SK-N-SH treated with all-trans-retinoic acid at 6 μM for 48 hours (cell line): ENCODE results near the gene SIRT7.

Experiments used
- ATAC-seq: fragments of 200-7000 bp; cut with Tn5 transposase; 3 replicates; pipeline ENCODE4 v1.9.1; 2020; ENCODE audit warnings: mild to moderate bottlenecking, moderate library complexity
- ARNTL ChIP-seq: fragments of 450-650 bp; formaldehyde crosslinking; IDR thresholded peaks from 2 replicates; pipeline ENCODE4 v1.5.0; 2020; ENCODE audit warnings: low read depth, mild to moderate bottlenecking, moderate library complexity, borderline replicate concordance
- BACH2 ChIP-seq: fragments of 250-450 bp; sonication (Bioruptor Pico); IDR thresholded peaks from 2 replicates; pipeline ENCODE4 v1.9.0; 2021; ENCODE audit warnings: mild to moderate bottlenecking, borderline replicate concordance
- CSDC2 ChIP-seq: fragments of 250-450 bp; sonication (Bioruptor Pico); IDR thresholded peaks from 2 replicates; pipeline ENCODE4 v1.5.0; 2020; ENCODE audit warnings: mild to moderate bottlenecking, moderate library complexity
- ESRRG ChIP-seq: fragments of 250-450 bp; sonication (Bioruptor Pico); IDR thresholded peaks from 2 replicates; pipeline ENCODE4 v1.6.1; 2021; ENCODE audit warnings: mild to moderate bottlenecking
- GLIS3 ChIP-seq: fragments of 250-450 bp; sonication (Bioruptor Pico); IDR thresholded peaks from 2 replicates; pipeline ENCODE4 v1.5.0; 2020; ENCODE audit warnings: mild to moderate bottlenecking, moderate library complexity
- ISL1 ChIP-seq: fragments of 250-450 bp; sonication (Bioruptor Pico); IDR thresholded peaks from 2 replicates; pipeline ENCODE4 v2.1.2; 2022; ENCODE audit warnings: mild to moderate bottlenecking, moderate library complexity
- PATZ1 ChIP-seq: fragments of 250-450 bp; sonication (Bioruptor Pico); IDR thresholded peaks from 2 replicates; pipeline ENCODE4 v1.8.0; 2020; ENCODE audit warnings: mild to moderate bottlenecking, moderate library complexity, borderline replicate concordance
- PPARA ChIP-seq: fragments of 250-450 bp; sonication (Bioruptor Pico); IDR thresholded peaks from 2 replicates; pipeline ENCODE4 v1.5.0; 2020; ENCODE audit warnings: mild to moderate bottlenecking, borderline replicate concordance
- RARB ChIP-seq: fragments of 250-450 bp; sonication (Bioruptor Pico); IDR thresholded peaks from 2 replicates; pipeline ENCODE4 v1.8.0; 2021; ENCODE audit warnings: mild to moderate bottlenecking, moderate library complexity
- SNAI2 ChIP-seq: fragments of 250-450 bp; sonication (Bioruptor Pico); IDR thresholded peaks from 2 replicates; pipeline ENCODE4 v1.5.0; 2020; ENCODE audit warnings: mild to moderate bottlenecking, moderate library complexity
- TCF4 ChIP-seq: fragments of 250-450 bp; sonication (Bioruptor Pico); IDR thresholded peaks from 2 replicates; pipeline ENCODE4 v1.8.0; 2021; ENCODE audit warnings: mild to moderate bottlenecking, moderate library complexity, borderline replicate concordance
- TOX ChIP-seq: fragments of 250-450 bp; sonication (Bioruptor Pico); IDR thresholded peaks from 2 replicates; pipeline ENCODE4 v1.8.0; 2021; ENCODE audit warnings: mild to moderate bottlenecking, moderate library complexity, borderline replicate concordance
- ZC3H10 ChIP-seq: fragments of 250-450 bp; sonication (Bioruptor Pico); IDR thresholded peaks from 2 replicates; pipeline ENCODE4 v1.5.1; 2021; ENCODE audit warnings: mild to moderate bottlenecking, moderate library complexity
- ZFP30 ChIP-seq: fragments of 450-650 bp; formaldehyde crosslinking; IDR thresholded peaks from 2 replicates; pipeline ENCODE4 v1.5.0; 2022; ENCODE audit warnings: mild to moderate bottlenecking, moderate library complexity
- ZNF565 ChIP-seq: fragments of 450-650 bp; formaldehyde crosslinking; conservative IDR thresholded peaks from 2 replicates; pipeline ENCODE4 v1.5.0; 2020; ENCODE audit warnings: low read depth, mild to moderate bottlenecking, moderate library complexity
- ZNF70 ChIP-seq: fragments of 450-650 bp; formaldehyde crosslinking; IDR thresholded peaks from 2 replicates; pipeline ENCODE4 v1.5.0; 2020; ENCODE audit warnings: mild to moderate bottlenecking, moderate library complexity
- TF ChIP-seq, protein P1 (sequence below): fragments of 250-450 bp; sonication (Bioruptor Pico); IDR thresholded peaks from 2 replicates; pipeline ENCODE4 v1.5.0; 2020; ENCODE audit warnings: mild to moderate bottlenecking, moderate library complexity
- TF ChIP-seq, protein P2 (sequence below): fragments of 250-450 bp; sonication (Bioruptor Pico); IDR thresholded peaks from 2 replicates; pipeline ENCODE4 v1.5.1; 2020; ENCODE audit warnings: low read depth, mild to moderate bottlenecking, moderate library complexity

Gene SIRT7

DNA sequence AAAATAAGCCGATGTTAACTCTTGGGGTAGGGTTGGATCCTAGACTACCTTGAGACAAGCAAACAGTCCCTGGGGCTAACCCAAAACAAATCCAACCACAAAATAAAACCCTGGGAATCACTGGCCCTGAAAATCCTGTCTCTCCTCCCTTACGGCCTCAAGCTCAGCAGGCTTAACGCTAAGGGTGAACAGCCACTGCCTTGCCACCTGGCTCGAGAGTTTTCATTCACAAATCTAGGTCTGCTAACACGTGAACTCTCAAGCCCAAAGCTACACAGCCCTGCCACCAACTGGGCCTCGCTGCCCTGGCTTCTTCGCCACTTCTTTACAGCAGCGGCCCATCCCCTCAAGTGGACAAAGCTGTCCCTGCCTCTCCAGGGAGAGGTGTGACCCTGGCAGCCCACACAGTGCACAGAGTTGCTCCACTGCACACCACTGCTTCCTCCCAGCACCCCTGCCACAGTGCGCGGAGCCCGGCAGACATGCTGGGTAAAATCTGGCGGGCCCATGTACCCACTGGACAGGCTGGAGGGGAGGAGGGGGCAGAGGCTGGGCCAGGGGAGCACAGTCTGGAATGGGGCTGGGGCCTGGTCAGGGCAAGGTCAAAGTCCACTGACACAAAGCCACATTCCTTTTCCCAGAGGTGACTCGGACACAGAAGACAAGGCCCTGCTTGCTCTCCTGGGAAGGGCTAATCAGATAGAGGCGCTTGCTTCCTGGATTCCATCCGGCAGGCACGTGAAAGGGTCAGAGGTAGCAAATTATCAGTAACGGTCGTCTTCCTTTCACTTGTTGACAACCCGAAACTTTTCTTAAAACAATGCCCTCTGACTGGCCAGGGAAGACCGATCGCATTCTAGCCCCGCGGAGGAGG lies 7.8 kb downstream of the SIRT7 start (continued):
- TF ChIP-seq, protein P1, sequence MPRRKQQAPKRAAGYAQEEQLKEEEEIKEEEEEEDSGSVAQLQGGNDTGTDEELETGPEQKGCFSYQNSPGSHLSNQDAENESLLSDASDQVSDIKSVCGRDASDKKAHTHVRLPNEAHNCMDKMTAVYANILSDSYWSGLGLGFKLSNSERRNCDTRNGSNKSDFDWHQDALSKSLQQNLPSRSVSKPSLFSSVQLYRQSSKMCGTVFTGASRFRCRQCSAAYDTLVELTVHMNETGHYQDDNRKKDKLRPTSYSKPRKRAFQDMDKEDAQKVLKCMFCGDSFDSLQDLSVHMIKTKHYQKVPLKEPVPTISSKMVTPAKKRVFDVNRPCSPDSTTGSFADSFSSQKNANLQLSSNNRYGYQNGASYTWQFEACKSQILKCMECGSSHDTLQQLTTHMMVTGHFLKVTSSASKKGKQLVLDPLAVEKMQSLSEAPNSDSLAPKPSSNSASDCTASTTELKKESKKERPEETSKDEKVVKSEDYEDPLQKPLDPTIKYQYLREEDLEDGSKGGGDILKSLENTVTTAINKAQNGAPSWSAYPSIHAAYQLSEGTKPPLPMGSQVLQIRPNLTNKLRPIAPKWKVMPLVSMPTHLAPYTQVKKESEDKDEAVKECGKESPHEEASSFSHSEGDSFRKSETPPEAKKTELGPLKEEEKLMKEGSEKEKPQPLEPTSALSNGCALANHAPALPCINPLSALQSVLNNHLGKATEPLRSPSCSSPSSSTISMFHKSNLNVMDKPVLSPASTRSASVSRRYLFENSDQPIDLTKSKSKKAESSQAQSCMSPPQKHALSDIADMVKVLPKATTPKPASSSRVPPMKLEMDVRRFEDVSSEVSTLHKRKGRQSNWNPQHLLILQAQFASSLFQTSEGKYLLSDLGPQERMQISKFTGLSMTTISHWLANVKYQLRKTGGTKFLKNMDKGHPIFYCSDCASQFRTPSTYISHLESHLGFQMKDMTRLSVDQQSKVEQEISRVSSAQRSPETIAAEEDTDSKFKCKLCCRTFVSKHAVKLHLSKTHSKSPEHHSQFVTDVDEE (CRISPR knock-in tag) = no peak

- TF ChIP-seq ARNTL (no peak), ZNF565 (no peak), CSDC2 (no peak), SNAI2 (CRISPR knock-in tag) (no peak), TOX (CRISPR knock-in tag) (no peak), ZC3H10 (CRISPR knock-in tag) (no peak), ZFP30 (CRISPR knock-in tag) (no peak), TCF4 (CRISPR knock-in tag) (no peak), PPARA (CRISPR knock-in tag) (no peak), ZNF70 (no peak)
- TF ChIP-seq, protein P2, sequence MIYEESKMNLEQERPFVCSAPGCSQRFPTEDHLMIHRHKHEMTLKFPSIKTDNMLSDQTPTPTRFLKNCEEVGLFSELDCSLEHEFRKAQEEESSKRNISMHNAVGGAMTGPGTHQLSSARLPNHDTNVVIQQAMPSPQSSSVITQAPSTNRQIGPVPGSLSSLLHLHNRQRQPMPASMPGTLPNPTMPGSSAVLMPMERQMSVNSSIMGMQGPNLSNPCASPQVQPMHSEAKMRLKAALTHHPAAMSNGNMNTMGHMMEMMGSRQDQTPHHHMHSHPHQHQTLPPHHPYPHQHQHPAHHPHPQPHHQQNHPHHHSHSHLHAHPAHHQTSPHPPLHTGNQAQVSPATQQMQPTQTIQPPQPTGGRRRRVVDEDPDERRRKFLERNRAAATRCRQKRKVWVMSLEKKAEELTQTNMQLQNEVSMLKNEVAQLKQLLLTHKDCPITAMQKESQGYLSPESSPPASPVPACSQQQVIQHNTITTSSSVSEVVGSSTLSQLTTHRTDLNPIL (CRISPR knock-in tag) = no peak
- TF ChIP-seq, all 23 proteins: peak for 0
- ATAC-seq = no peak
Observed at GRCh38 chr17:81909231-81909630, 8.7 kb downstream of the SIRT7 start.

GRCh38 chr17:81908793-81909192 lies 9.2 kb downstream of the SIRT7 start:
- TF ChIP-seq RARB (CRISPR knock-in tag) (no peak), ISL1 (CRISPR knock-in tag) (no peak), TCF4 (CRISPR knock-in tag) (no peak), PATZ1 (CRISPR knock-in tag) (no peak), BACH2 (CRISPR knock-in tag) (no peak), ZNF565 (no peak), ARNTL (no peak), ESRRG (CRISPR knock-in tag) (no peak)
- TF ChIP-seq, protein P1 (CRISPR knock-in tag) = no peak
- ATAC-seq = no peak

DNA sequence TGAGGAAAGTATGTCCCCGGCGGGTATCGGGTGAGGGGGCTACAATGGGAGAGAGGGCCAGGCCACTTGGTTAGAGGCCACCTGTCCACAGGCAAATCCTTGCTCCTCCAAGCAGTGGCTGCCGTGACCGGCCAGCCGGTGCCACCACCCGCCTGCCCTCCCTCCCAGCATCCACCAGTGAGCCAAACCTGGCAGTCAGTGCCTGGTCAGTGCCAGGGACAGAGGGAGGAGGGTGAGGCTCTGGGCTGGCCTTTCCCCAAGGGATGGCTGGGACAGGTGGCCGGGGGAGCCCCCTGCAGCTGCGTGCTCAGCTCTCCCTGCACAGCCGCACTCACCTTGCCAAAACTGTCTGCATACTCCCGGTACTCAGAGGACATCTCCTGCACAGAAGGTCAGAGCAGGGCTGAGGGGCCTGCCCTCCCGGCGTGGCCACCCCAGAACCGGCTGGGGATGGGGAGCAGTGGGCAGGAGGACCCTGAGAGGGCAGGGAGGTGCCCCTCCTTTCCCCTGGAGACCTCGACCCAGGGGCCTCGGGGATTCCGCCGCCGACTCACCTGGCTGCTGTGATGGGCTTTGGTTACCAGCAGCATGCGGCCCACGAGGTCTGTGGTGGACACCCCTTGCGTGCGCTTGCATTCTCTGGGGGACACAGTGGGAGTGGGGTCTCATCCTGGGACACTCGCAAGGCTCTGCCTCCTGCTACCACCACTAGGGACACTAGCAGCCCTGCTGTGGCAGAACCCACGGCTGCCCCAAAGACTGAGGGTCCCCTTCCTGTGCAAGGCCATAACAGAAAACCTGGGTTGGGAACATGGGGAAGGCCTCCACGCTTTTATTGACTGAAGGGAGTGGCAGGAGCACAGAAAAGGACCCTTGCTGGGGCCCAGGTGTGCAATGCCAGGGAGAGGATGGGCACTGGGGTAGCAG lies 10.5 kb downstream of the SIRT7 start:
- ATAC-seq = no peak
- TF ChIP-seq GLIS3 (CRISPR knock-in tag) (no peak), ZC3H10 (CRISPR knock-in tag) (no peak), ARNTL (no peak), TOX (CRISPR knock-in tag) (no peak), TCF4 (CRISPR knock-in tag) (no peak), BACH2 (CRISPR knock-in tag) (no peak), PATZ1 (CRISPR knock-in tag) (no peak)
- TF ChIP-seq, protein P1 (CRISPR knock-in tag) = no peak
